AG04450 (cell line): ENCODE data around the gene ADARB2. TPM values are rescaled to one million over a fixed set of nuclear protein-coding genes. Genes with fewer than 3 reads are reported as not detected.

Experiments used
- CTCF ChIA-PET: fragments of 300-600, 350-600 bp; formaldehyde crosslinking; extraction: SDS; loops from one replicate; lab custom pipeline; 2022; ENCODE audit warnings: antibody characterized with exemption, inconsistent platforms; lab: Charles Lee
- POLR2A ChIA-PET: fragments of 350-600 bp; formaldehyde crosslinking; extraction: SDS; loops from one replicate; lab custom pipeline; 2021; ENCODE audit warnings: antibody characterized with exemption, inconsistent platforms; lab: Yijun Ruan, JAX
- DNase-seq: peaks from one replicate; pipeline ENCODE4 v3.0.0-alpha.2; 2011; ENCODE audit warnings: low read depth, low spot score
- H3K27ac ChIP-seq: one replicate; pipeline ENCODE4 v1.5.1; 2012; ENCODE audit warnings: low read depth, low read length, control low read depth
- H3K27me3 ChIP-seq: one replicate; pipeline ENCODE4 v1.6.0; 2012; ENCODE audit warnings: low read length; ENCODE audit not compliant: control insufficient read depth, insufficient read depth
- H3K4me3 ChIP-seq: 2 replicates; pipeline ENCODE4 v1.5.1; 2011; ENCODE audit warnings: mild to moderate bottlenecking, low read depth, low read length, control low read depth
- H3K9me3 ChIP-seq: 2 replicates; pipeline ENCODE4 v1.5.1; 2012; ENCODE audit warnings: low read length; ENCODE audit not compliant: control insufficient read depth, insufficient read depth
- polyA plus RNA-seq: library from polyadenylated mRNA; depleted of rRNA; stranded (reverse); fragments of >200 nt; gene quantifications from 2 replicates; pipeline ENCODE4 v1.2.3, GENCODE V29; 2011
- TF ChIP-seq, protein P1 (sequence below): IDR thresholded peaks from 2 replicates; pipeline ENCODE4 v1.5.1; 2011; ENCODE audit warnings: low read depth, low read length, control low read depth, inconsistent platforms

The ADARB2 gene
- polyA plus RNA-seq, 1 experiment: not detected

- no peak overlapping the region for H3K4me3 ChIP-seq
- H3K27me3 ChIP-seq: no peaks in the 10 kb centered on the region
- TF ChIP-seq, protein P1, sequence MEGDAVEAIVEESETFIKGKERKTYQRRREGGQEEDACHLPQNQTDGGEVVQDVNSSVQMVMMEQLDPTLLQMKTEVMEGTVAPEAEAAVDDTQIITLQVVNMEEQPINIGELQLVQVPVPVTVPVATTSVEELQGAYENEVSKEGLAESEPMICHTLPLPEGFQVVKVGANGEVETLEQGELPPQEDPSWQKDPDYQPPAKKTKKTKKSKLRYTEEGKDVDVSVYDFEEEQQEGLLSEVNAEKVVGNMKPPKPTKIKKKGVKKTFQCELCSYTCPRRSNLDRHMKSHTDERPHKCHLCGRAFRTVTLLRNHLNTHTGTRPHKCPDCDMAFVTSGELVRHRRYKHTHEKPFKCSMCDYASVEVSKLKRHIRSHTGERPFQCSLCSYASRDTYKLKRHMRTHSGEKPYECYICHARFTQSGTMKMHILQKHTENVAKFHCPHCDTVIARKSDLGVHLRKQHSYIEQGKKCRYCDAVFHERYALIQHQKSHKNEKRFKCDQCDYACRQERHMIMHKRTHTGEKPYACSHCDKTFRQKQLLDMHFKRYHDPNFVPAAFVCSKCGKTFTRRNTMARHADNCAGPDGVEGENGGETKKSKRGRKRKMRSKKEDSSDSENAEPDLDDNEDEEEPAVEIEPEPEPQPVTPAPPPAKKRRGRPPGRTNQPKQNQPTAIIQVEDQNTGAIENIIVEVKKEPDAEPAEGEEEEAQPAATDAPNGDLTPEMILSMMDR: no peak
- POLR2A ChIA-PET: no interaction called here
- DNase-seq: no peak
- H3K9me3 ChIP-seq: peaks cover 57% of the 10 kb centered on the region
- H3K27ac ChIP-seq: no peak overlapping the region
- CTCF ChIA-PET: no interaction called here
Measured at GRCh38 chr10:1502451-1502850, 234.9 kb downstream of the ADARB2 start.

GRCh38 chr10:1499359-1499957 is 237.9 kb downstream of the ADARB2 start:
- TF ChIP-seq, protein P1: no peak
- H3K4me3 ChIP-seq: no peak overlapping the region
- no peak overlapping the region for H3K27ac ChIP-seq
- no peaks in the 10 kb centered on the region for H3K27me3 ChIP-seq
- POLR2A ChIA-PET: no interaction called here
- H3K9me3 ChIP-seq: peaks cover 35% of the 10 kb centered on the region
- DNase-seq: no peak
- CTCF ChIA-PET: no interaction called here

DNA sequence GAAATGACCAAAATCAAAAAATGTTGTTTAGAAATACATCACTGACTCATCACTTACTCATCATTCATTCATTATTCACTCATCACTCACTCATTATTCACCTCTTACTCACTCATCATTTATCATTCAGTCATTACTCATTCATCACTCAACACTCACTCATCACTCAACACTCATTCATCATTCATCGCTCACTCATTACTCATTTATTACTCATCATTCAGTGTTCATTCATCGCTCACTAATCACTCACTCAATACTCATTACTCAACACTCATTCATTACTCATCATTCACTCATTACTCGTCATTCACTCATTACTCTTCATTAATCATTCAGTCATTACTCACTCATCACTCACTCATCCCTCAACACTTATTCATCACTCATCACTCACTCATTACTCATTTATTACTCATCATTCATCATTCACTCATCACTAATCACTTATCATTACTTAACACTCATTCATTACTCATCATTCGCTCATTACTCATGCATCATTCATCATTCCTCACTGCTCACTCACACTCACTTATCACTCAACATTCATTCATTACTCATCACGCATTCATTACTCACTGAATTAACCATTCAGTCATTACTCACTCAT is 238.5 kb downstream of the ADARB2 start:
- Histone ChIP-seq H3K27me3 (no peaks in the 10 kb centered on the region), H3K4me3 (no peak overlapping the region), H3K9me3 (peaks cover 29% of the 10 kb centered on the region), H3K27ac (no peak overlapping the region)
- TF ChIP-seq, protein P1: no peak
- ChIA-PET CTCF (no interaction called here), POLR2A (no interaction called here)
- DNase-seq: no peak

- CTCF ChIA-PET: no interaction called here
- Histone ChIP-seq H3K27ac (no peak overlapping the region), H3K9me3 (peaks cover 24% of the 10 kb centered on the region), H3K4me3 (no peak overlapping the region), H3K27me3 (no peaks in the 10 kb centered on the region)
- no peak for DNase-seq
- POLR2A ChIA-PET: no interaction called here
- TF ChIP-seq, protein P1: no peak
Measured at GRCh38 chr10:1495915-1496517, 241.3 kb downstream of the ADARB2 start.

DNA sequence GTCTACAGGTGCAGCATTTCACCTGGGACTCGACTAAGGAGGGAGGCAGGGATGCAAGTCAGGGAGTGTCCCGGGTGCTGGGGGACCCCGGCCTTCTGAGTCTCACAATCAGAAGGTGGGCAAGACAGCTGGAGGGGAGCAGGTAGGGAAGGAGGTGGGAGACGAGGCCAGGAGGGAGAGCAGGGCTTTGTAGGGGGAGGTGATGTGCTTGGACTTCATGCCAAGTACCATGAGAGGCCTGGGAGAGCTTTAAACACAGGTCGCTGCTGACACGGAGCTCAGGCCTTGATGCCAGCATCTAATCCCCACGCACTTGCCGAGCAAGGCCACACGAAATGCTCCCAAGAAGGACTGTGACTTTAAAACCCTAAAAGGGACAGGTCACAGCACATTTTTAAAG is 244.7 kb downstream of the ADARB2 start:
- no peak overlapping the region for H3K4me3 ChIP-seq
- no peak overlapping the region for H3K27ac ChIP-seq
- no peaks in the 10 kb centered on the region for H3K27me3 ChIP-seq
- POLR2A ChIA-PET: no interaction called here
- DNase-seq: no peak
- CTCF ChIA-PET: no interaction called here
- peaks cover 32% of the 10 kb centered on the region for H3K9me3 ChIP-seq
- TF ChIP-seq, protein P1: no peak
